ENCODE measurements around the gene DIS3L2. TPM values are rescaled to one million over a fixed set of nuclear protein-coding genes. Genes with fewer than 3 reads are reported as not detected.

Gene DIS3L2
- total RNA-seq, 1 donor from 2014 or later: 32.2 TPM

DNA sequence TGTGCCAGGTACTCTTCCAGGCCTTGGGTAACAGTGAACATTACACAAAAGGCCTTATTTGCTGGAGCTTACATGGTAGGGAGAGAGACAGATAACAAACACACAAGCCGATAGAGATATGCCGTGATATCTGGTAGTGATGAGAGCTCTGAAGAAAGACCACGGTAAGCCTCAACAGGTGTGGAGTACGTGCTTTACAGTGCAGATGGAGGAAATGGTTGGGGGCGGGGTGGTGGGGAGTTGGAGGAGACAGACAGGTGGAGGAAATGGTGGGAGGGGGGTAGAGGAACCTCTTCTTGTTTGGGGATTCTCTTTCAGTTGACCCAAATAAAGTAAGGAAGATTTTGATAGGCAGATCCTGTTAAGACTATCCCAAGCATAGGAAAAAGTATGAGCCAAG is 276.0 kb downstream of the DIS3L2 start:
- Histone ChIP-seq H3K27me3 (no peaks in the 10 kb centered on the region), H3K4me3 (no peak overlapping the region), H3K4me1 (peaks cover 5% of the 10 kb centered on the region), H3K27ac (no peak overlapping the region), H3K9me3 (no peaks in the 10 kb centered on the region), H3K36me3 (no peaks in the 10 kb centered on the region)
- intact Hi-C loops (cut with DNase I): no loop called here
- no peak for DNase-seq (ENCODE audit: extremely low spot score in 2 of 2)
- TF ChIP-seq, protein P1, sequence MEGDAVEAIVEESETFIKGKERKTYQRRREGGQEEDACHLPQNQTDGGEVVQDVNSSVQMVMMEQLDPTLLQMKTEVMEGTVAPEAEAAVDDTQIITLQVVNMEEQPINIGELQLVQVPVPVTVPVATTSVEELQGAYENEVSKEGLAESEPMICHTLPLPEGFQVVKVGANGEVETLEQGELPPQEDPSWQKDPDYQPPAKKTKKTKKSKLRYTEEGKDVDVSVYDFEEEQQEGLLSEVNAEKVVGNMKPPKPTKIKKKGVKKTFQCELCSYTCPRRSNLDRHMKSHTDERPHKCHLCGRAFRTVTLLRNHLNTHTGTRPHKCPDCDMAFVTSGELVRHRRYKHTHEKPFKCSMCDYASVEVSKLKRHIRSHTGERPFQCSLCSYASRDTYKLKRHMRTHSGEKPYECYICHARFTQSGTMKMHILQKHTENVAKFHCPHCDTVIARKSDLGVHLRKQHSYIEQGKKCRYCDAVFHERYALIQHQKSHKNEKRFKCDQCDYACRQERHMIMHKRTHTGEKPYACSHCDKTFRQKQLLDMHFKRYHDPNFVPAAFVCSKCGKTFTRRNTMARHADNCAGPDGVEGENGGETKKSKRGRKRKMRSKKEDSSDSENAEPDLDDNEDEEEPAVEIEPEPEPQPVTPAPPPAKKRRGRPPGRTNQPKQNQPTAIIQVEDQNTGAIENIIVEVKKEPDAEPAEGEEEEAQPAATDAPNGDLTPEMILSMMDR (IDR thresholded peaks at IDR 0.05): no peak
- TF ChIP-seq POLR2AphosphoS5 (IDR thresholded peaks at IDR 0.05; ENCODE audit: insufficient read depth in 1 of 2, low read depth in 1 of 2) (no peak), POLR2A (IDR thresholded peaks at IDR 0.05) (no peak)

DNA sequence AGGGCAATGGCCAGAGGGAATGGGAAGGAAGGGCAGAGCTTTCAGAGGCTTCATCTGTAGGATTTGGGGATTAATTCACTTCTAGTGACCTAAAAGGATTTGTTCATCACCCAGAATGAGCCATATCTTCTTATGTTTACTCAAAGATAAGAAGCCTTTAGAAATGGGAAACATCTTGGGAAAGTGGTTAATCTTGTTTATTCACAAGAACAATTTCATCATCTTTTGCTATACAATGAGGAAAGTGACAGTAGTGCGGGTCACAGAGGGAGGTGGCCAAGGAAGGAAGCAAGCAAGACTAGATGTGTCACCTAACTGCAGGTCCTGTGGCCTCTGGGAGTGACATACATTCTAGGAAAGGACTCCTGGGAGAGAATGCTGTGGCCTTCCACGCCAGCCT is 276.6 kb downstream of the DIS3L2 start:
- peaks cover 5% of the 10 kb centered on the region for H3K4me1 ChIP-seq
- H3K27me3 ChIP-seq: no peaks in the 10 kb centered on the region
- H3K4me3 ChIP-seq: no peak overlapping the region
- H3K9me3 ChIP-seq: no peaks in the 10 kb centered on the region
- intact Hi-C loops (cut with DNase I): no loop called here
- H3K36me3 ChIP-seq: no peaks in the 10 kb centered on the region
- DNase-seq (ENCODE audit: extremely low spot score in 2 of 2): peak in 1 of 2 donors; percentile 5
- TF ChIP-seq, protein P1 (IDR thresholded peaks at IDR 0.05): no peak
- TF ChIP-seq POLR2A (IDR thresholded peaks at IDR 0.05) (no peak), POLR2AphosphoS5 (IDR thresholded peaks at IDR 0.05; ENCODE audit: insufficient read depth in 1 of 2, low read depth in 1 of 2) (no peak)
- no peak overlapping the region for H3K27ac ChIP-seq

DNA sequence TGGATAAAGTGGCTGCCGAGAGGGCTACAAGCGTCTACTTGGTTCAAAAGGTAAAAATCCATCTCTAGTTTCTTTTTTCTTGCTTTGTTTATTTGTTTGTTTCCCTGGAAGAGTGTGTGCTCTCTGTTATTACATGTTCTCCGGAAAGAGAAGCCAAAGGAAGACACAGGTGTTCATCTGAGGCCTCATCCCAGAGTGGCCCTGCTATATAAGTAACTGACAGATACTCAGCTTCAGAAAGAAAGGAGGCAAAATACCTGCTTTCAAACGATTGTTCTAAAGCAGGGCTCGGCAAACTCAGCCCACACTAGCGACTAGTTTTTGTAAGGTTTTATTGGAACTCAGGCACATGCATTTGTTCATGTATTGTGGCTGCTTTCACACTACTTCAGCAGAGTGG is 277.1 kb downstream of the DIS3L2 start:
- Histone ChIP-seq H3K4me3 (no peak overlapping the region), H3K9me3 (no peaks in the 10 kb centered on the region), H3K27me3 (no peaks in the 10 kb centered on the region), H3K4me1 (peaks cover 5% of the 10 kb centered on the region), H3K36me3 (no peaks in the 10 kb centered on the region), H3K27ac (no peak overlapping the region)
- no peak for TF ChIP-seq POLR2AphosphoS5 (IDR thresholded peaks at IDR 0.05; ENCODE audit: insufficient read depth in 1 of 2, low read depth in 1 of 2)
- TF ChIP-seq, protein P1 (IDR thresholded peaks at IDR 0.05): no peak
- no peak for TF ChIP-seq POLR2A (IDR thresholded peaks at IDR 0.05)
- intact Hi-C loops (cut with DNase I): no loop called here
- DNase-seq (ENCODE audit: extremely low spot score in 2 of 2): peak in 1 of 2 donors; percentile 25

DNA sequence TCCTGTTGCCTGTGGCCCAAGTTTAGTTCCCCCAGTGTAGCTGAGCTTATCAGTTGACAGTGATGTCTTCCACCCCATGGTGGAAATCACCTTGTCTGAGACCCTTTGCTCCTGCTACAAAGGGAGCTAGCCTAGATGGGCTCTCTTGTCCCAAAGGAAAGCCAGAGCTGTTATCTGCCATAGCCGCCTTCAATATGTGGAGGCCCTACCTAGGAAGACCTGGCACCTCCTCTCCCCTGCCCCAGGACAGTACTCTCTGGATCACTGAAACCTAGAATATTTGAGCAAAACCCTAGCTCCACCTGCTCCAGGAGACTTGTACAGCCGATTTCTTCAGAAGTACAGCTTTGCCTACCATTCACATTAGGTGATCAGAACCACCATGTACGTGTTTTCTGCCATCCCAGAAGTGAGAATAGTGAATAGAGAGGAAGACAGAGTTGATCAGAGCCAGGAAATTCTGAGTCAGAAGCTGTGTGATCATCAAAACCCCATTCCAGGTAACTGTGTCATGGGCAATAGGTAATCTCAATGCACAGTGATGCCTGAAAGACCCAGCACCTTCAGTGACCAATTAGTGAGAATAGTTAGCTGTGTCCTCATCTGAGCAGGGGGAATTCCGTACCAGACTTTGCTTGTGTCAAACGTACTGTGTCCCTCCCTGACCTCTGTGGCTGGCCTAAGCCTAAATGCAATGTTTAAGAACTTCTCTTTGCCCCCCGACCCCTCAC is 278.6 kb downstream of the DIS3L2 start:
- no peak overlapping the region for H3K27ac ChIP-seq
- DNase-seq (ENCODE audit: extremely low spot score in 2 of 2): peak in 1 of 2 donors; percentile 37
- no peak overlapping the region for H3K4me3 ChIP-seq
- no peaks in the 10 kb centered on the region for H3K36me3 ChIP-seq
- intact Hi-C loops (cut with DNase I): no loop called here
- H3K9me3 ChIP-seq: no peaks in the 10 kb centered on the region
- TF ChIP-seq, protein P1 (IDR thresholded peaks at IDR 0.05): no peak
- no peak for TF ChIP-seq POLR2A (IDR thresholded peaks at IDR 0.05)
- TF ChIP-seq POLR2AphosphoS5 (IDR thresholded peaks at IDR 0.05; ENCODE audit: insufficient read depth in 1 of 2, low read depth in 1 of 2): no peak
- H3K27me3 ChIP-seq: no peaks in the 10 kb centered on the region
- H3K4me1 ChIP-seq: peaks cover 5% of the 10 kb centered on the region

DNA sequence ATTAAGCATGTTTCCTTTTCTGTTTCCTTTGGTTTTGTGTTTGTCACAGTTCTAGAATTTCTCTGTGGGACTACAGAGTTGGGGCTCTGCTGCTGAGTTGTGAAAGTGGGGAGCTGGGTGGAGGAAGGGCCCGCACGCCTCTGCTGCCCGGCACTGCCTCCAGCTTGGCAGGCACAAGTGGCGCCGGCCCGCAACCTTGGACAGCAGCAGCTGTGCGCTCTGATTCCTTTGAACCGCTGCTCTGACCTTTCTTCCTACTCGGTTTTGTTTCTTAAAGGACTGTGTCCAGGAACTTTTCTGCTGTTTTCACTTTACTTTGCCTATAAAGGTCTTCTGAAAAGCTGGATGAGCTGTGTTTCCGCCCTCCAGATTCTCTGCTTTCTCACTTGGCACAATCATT is 279.4 kb downstream of the DIS3L2 start:
- TF ChIP-seq, protein P1 (IDR thresholded peaks at IDR 0.05): no peak
- no peak for TF ChIP-seq POLR2AphosphoS5 (IDR thresholded peaks at IDR 0.05; ENCODE audit: insufficient read depth in 1 of 2, low read depth in 1 of 2)
- TF ChIP-seq POLR2A (IDR thresholded peaks at IDR 0.05): no peak
- H3K36me3 ChIP-seq: no peaks in the 10 kb centered on the region
- intact Hi-C loops (cut with DNase I): no loop called here
- H3K4me1 ChIP-seq: peaks cover 5% of the 10 kb centered on the region
- DNase-seq (ENCODE audit: extremely low spot score in 2 of 2): peak in 1 of 2 donors; percentile 18
- no peak overlapping the region for H3K4me3 ChIP-seq
- no peaks in the 10 kb centered on the region for H3K9me3 ChIP-seq
- H3K27ac ChIP-seq: no peak overlapping the region
- no peaks in the 10 kb centered on the region for H3K27me3 ChIP-seq
